B cell (primary cell): ENCODE results near the gene SLC4A11. TPM values are rescaled to one million over a fixed set of nuclear protein-coding genes. Genes with fewer than 3 reads are reported as not detected.
A peak's percentile ranks its signal among the peaks of the same experiment; 100 is the strongest.

ENCODE experiments used
- ATAC-seq: fragments of 200-7000 bp; cut with Tn5 transposase; one replicate; pipeline ENCODE4 v1.10.0; 2021; ENCODE audit warnings: low read depth, mild to moderate bottlenecking, moderate number of reproducible peaks, moderate library complexity
- CTCF ChIA-PET: fragments of 350-600 bp; sonication (Branson Sonifier 250); formaldehyde crosslinking; loops from one replicate; lab custom pipeline; 2021; ENCODE audit warnings: antibody characterized with exemption, inconsistent platforms; lab: Charles Lee
- POLR2A ChIA-PET: fragments of 350-600 bp; sonication (Branson Sonifier 250); formaldehyde crosslinking; loops from one replicate; lab custom pipeline; 2021; ENCODE audit warnings: antibody characterized with exemption; lab: Charles Lee
- DNase-seq: peaks from one replicate; pipeline ENCODE4 v3.0.0; 2013
- H2AFZ ChIP-seq: 2 replicates; pipeline ENCODE4 v1.6.1; 2012; ENCODE audit warnings: mild to moderate bottlenecking, low read depth, low read length; ENCODE audit not compliant: insufficient read depth, poor library complexity, severe bottlenecking
- H3K27ac ChIP-seq, 2 donors: 1 replicate in 1 of 2; 2 replicates in 1 of 2; pipeline ENCODE4 v1.5.1; 2012 to 2013; ENCODE audit warnings: low read length in 2 of 2, mild to moderate bottlenecking in 2 of 2, moderate library complexity in 1 of 2
- H3K27me3 ChIP-seq, 4 experiments: fragments of 200-600 bp in 1 of 4; sonication (generic) in 1 of 4; replicated peaks in 1 of 4; 1 replicate in 2 of 4; 2 replicates in 2 of 4; pipeline versions ENCODE4 v1.6.1 to v1.7.0; 2013 to 2016; ENCODE audit warnings: low read length in 3 of 4, mild to moderate bottlenecking in 2 of 4, mixed read lengths in 1 of 4, moderate library complexity in 1 of 4; ENCODE audit not compliant: insufficient read depth in 4 of 4, control insufficient read depth in 3 of 4; ENCODE audit errors: control extremely low read depth in 1 of 4
- H3K36me3 ChIP-seq, 2 experiments: replicated peaks in 1 of 2; 1 replicate in 1 of 2; 2 replicates in 1 of 2; pipeline versions ENCODE4 v1.6.1 to v1.7.1; 2013; ENCODE audit warnings: low read length in 1 of 2; ENCODE audit not compliant: insufficient read depth in 2 of 2, control insufficient read depth in 1 of 2; ENCODE audit errors: control extremely low read depth in 1 of 2, extremely low read depth in 1 of 2
- H3K4me1 ChIP-seq, 2 donors: fragments of 200-600 bp in 1 of 2; sonication (generic) in 1 of 2; 1 replicate in 1 of 2; 2 replicates in 1 of 2; pipeline versions ENCODE4 v1.5.1 to v1.6.1; 2013 to 2017; ENCODE audit warnings: low read length in 2 of 2; ENCODE audit not compliant: control insufficient read depth in 2 of 2, insufficient read depth in 2 of 2
- H3K4me2 ChIP-seq: replicated peaks from 2 replicates; pipeline ENCODE3; 2012; ENCODE audit warnings: mild to moderate bottlenecking, low read depth, low read length; ENCODE audit not compliant: poor library complexity, severe bottlenecking
- H3K4me3 ChIP-seq, 5 experiments: fragments of 200-600 bp in 1 of 5; sonication (generic) in 1 of 5; 1 replicate in 3 of 5; 2 replicates in 2 of 5; pipeline versions ENCODE4 v1.5.1 to v1.7.0; 2011 to 2016; ENCODE audit warnings: low read length in 4 of 5, mild to moderate bottlenecking in 4 of 5, low read depth in 2 of 5, control low read depth in 1 of 5, moderate library complexity in 1 of 5; ENCODE audit not compliant: insufficient read depth in 1 of 5; ENCODE audit errors: control extremely low read depth in 1 of 5, extremely low read depth in 1 of 5
- H3K79me2 ChIP-seq: fragments of 200-600 bp; sonication (generic); one replicate; pipeline ENCODE4 v1.6.0; 2016; ENCODE audit warnings: low read length; ENCODE audit not compliant: control insufficient read depth, insufficient read depth
- H3K9ac ChIP-seq: fragments of 200-600 bp; sonication (generic); 2 replicates; pipeline ENCODE4 v1.6.1; 2017; ENCODE audit warnings: mild to moderate bottlenecking, low read length, moderate library complexity
- H3K9me3 ChIP-seq, 3 donors: one replicate each; pipeline versions ENCODE4 v1.6.1 to v1.7.1; 2013; ENCODE audit warnings: low read length in 2 of 3; ENCODE audit not compliant: control insufficient read depth in 2 of 3, insufficient read depth in 1 of 3; ENCODE audit errors: control extremely low read depth in 1 of 3
- H4K20me1 ChIP-seq: 2 replicates; pipeline ENCODE4 v1.6.0; 2012; ENCODE audit warnings: mild to moderate bottlenecking, low read length; ENCODE audit not compliant: insufficient read depth, control insufficient read depth, poor library complexity, severe bottlenecking
- H3K27ac Mint-ChIP-seq: one replicate; pipeline ENCODE4 v1.8.0; 2021; ENCODE audit warnings: mixed read lengths
- H3K27me3 Mint-ChIP-seq: one replicate; pipeline ENCODE4 v1.8.0; 2021; ENCODE audit warnings: mixed read lengths
- H3K4me1 Mint-ChIP-seq: one replicate; pipeline ENCODE4 v1.8.0; 2021; ENCODE audit warnings: mixed read lengths
- H3K4me3 Mint-ChIP-seq: one replicate; pipeline ENCODE4 v1.8.0; 2021; ENCODE audit warnings: mixed read lengths
- H3K9me3 Mint-ChIP-seq: one replicate; pipeline ENCODE4 v1.8.0; 2022; ENCODE audit warnings: mixed read lengths; ENCODE audit not compliant: insufficient read depth
- EZH2 ChIP-seq: IDR thresholded peaks from 2 replicates; pipeline ENCODE4 v1.6.1; 2012; ENCODE audit warnings: borderline replicate concordance, low read depth, mild to moderate bottlenecking, moderate library complexity, low read length; ENCODE audit not compliant: insufficient read depth, poor library complexity, severe bottlenecking
- WGBS: methylation state at CpG from one replicate; pipeline ENCODE4 v1.1.5; 2013; ENCODE audit warnings: missing lambda C conversion rate; ENCODE audit not compliant: insufficient coverage; 5-methylcytosine and 5-hydroxymethylcytosine counted together
- intact Hi-C: fragments of 100-400 bp; cut with micrococcal nuclease; formaldehyde crosslinking; loops from one replicate; pipeline ENCODE4 v1.10.0; 2022
- polyA plus RNA-seq: library from polyadenylated mRNA; depleted of rRNA; stranded (reverse); fragments of >200 nt; gene quantifications from 2 replicates; pipeline ENCODE4 v1.2.3, GENCODE V29; 2012
- total RNA-seq, 2 donors: library from RNA; stranded (reverse); fragments of 120-200 nt in 1 of 2; gene quantifications; 1 replicate in 1 of 2; 2 replicates in 1 of 2; pipeline versions ENCODE4 v1.2.3 to v1.2.4, GENCODE V29; 2013 to 2022
- TF ChIP-seq, protein P1 (sequence below): fragments of 200-600 bp; IDR thresholded peaks from one replicate; pipeline ENCODE4 v1.8.0; 2022; ENCODE audit warnings: antibody characterized with exemption, mild to moderate bottlenecking

SLC4A11 gene
- total and polyA plus RNA-seq, 2 donors (not counting 1 experiment from before 2014, with no cell fraction given): 0.85 to 1.6 TPM

DNA sequence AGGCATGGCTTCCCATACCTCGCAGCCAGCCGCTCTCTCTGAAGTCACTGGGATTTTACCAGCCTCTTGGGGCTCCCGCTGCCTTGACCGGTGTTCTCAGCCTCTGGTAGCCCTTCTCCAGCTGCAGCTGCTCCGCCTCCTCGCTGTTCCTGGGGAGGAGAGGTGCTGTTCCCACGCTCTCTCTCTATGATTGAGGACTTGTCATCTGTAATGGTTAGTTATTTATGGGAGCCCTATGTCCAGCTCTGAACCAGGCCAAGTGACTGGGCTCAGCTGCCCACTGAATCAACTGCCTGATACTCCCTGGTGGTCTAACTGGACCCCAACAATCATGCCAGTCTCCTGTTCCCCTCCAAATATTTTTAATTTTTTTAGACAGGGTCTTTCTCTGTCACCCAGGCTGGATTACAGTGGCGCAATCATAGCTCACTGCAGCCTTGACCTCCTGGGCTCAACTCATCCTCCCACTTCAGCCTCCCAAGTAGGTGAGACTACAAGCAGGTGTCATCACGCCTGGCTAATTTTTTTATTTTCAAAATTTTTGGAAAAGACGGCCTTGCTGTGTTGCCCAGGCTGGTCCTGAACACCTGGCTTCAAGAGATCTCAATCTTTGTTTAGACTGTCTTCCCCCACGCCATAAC, 4.8 kb upstream of the SLC4A11 start:
- Mint-ChIP-seq H3K4me1 (peaks cover 13% of the 10 kb centered on the region), H3K27me3 (peaks cover 37% of the 10 kb centered on the region), H3K27ac (no peak overlapping the region), H3K9me3 (no peaks in the 10 kb centered on the region), H3K4me3 (no peak overlapping the region)
- TF ChIP-seq EZH2: no peak
- TF ChIP-seq, protein P1, sequence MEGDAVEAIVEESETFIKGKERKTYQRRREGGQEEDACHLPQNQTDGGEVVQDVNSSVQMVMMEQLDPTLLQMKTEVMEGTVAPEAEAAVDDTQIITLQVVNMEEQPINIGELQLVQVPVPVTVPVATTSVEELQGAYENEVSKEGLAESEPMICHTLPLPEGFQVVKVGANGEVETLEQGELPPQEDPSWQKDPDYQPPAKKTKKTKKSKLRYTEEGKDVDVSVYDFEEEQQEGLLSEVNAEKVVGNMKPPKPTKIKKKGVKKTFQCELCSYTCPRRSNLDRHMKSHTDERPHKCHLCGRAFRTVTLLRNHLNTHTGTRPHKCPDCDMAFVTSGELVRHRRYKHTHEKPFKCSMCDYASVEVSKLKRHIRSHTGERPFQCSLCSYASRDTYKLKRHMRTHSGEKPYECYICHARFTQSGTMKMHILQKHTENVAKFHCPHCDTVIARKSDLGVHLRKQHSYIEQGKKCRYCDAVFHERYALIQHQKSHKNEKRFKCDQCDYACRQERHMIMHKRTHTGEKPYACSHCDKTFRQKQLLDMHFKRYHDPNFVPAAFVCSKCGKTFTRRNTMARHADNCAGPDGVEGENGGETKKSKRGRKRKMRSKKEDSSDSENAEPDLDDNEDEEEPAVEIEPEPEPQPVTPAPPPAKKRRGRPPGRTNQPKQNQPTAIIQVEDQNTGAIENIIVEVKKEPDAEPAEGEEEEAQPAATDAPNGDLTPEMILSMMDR: no peak
- H4K20me1 ChIP-seq: no peaks in the 10 kb centered on the region
- H3K4me3 ChIP-seq: no peak overlapping the region
- DNase-seq: no peak
- peaks cover 0 to 41% (median 12%) of the 10 kb centered on the region in 4 experiments for H3K27me3 ChIP-seq
- H3K9ac ChIP-seq: no peak overlapping the region
- H3K27ac ChIP-seq: no peak overlapping the region
- no peak overlapping the region for H2AFZ ChIP-seq
- no peaks in the 10 kb centered on the region for H3K79me2 ChIP-seq
- POLR2A ChIA-PET: no interaction called here
- 86% methylated on average over 8 of the region's 11 CpGs for WGBS
- peaks cover 0 to 12% (median 0%) of the 10 kb centered on the region in 3 donors for H3K9me3 ChIP-seq
- no peaks in the 10 kb centered on the region for H3K36me3 ChIP-seq
- H3K4me2 ChIP-seq: no peak overlapping the region
- intact Hi-C loops: no loop called here
- ATAC-seq: no peak
- H3K4me1 ChIP-seq: peaks cover 15 to 20% of the 10 kb centered on the region in 2 donors
- CTCF ChIA-PET: interaction anchor here (0.7 kb wide), 1 partner anchor 9 kb away, joined by 3 read pairs; no protein-coding TSS in a partner anchor

DNA sequence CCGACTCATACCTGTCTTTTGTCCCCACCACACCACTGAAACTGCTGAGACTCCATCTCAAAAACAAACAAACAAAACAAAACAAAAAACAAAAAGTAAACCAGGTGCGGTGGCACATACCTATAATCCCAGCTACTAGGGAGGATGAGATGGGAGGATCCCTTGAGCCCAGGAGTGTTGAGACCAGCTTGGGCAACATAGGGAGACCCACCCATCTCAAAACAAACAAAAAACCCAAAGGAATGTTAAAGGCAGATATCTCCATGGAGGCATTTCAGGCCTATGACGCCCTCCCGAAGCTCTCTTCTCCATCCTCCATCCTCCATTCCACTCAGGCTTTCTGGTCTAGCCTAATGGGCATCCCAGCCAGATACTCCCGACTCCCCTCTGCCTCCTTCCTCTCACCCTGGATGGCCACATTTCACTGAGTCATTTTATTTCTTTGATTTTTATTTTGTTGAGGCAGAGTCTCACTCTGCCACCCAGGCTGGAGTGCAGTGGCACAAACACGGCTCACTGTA, 3.2 kb upstream of the SLC4A11 start:
- H3K4me2 ChIP-seq: no peak overlapping the region
- peaks cover 36% of the 10 kb centered on the region for H3K27me3 Mint-ChIP-seq
- CTCF ChIA-PET: interaction anchor here (0.7 kb wide), 1 partner anchor 159 kb away, joined by 3 read pairs; no protein-coding TSS in a partner anchor
- H3K27ac Mint-ChIP-seq: no peak overlapping the region
- ATAC-seq: no peak
- no peak overlapping the region for H3K4me3 ChIP-seq
- TF ChIP-seq EZH2: no peak
- TF ChIP-seq, protein P1: no peak
- DNase-seq: no peak
- peaks cover 14% of the 10 kb centered on the region for H3K4me1 Mint-ChIP-seq
- peaks cover 0 to 17% (median 0%) of the 10 kb centered on the region in 3 donors for H3K9me3 ChIP-seq
- POLR2A ChIA-PET: interaction anchor here (0.7 kb wide), 1 partner anchor 564 kb away, joined by 3 read pairs; no protein-coding TSS in a partner anchor
- 49% methylated on average over 3 of the region's 6 CpGs for WGBS
- H3K9ac ChIP-seq: no peak overlapping the region
- peaks cover 0 to 43% (median 15%) of the 10 kb centered on the region in 4 experiments for H3K27me3 ChIP-seq
- H3K27ac ChIP-seq: no peak overlapping the region
- H3K4me1 ChIP-seq: peaks cover 17 to 22% of the 10 kb centered on the region in 2 donors
- no peaks in the 10 kb centered on the region for H3K79me2 ChIP-seq
- peak overlapping the region; percentile 4 for H3K4me3 Mint-ChIP-seq
- intact Hi-C loops: no loop called here
- no peaks in the 10 kb centered on the region for H4K20me1 ChIP-seq
- H3K36me3 ChIP-seq: no peaks in the 10 kb centered on the region
- H3K9me3 Mint-ChIP-seq: no peaks in the 10 kb centered on the region
- no peak overlapping the region for H2AFZ ChIP-seq
